HPDE6-E6E7 (cell line): ENCODE measurements around the gene TXNL1.
"Not testable (repeated sequence)": the region's sequence is repeated elsewhere in the genome, so short reads cannot be mapped to it uniquely, and the experiment has no call there.

Experiments
- DNase-seq: peaks from one replicate; pipeline ENCODE4 v3.0.0; 2011; ENCODE audit warnings: missing footprints; ENCODE audit errors: extremely low spot score

The TXNL1 gene

GRCh38 chr18:56645415-56646016 lies 7.1 kb upstream of the TXNL1 start:
- DNase-seq: no peak

GRCh38 chr18:56643381-56643780 lies 5.0 kb upstream of the TXNL1 start:
- DNase-seq: no peak

GRCh38 chr18:56641714-56642337 lies 3.4 kb upstream of the TXNL1 start:
- no peak for DNase-seq

GRCh38 chr18:56639571-56639970 lies 1.2 kb upstream of the TXNL1 start:
- DNase-seq: no peak

GRCh38 chr18:56639104-56639381 lies 651 bp upstream of the TXNL1 start:
- DNase-seq: no peak

GRCh38 chr18:56637711-56638231 lies 621 bp downstream of the TXNL1 start:
- peak; percentile 15 for DNase-seq

GRCh38 chr18:56637176-56637575 lies 1.2 kb downstream of the TXNL1 start:
- DNase-seq: no peak

- no peak for DNase-seq
Measured at GRCh38 chr18:56635007-56635406, 3.4 kb downstream of the TXNL1 start.

- no peak for DNase-seq
Measured at GRCh38 chr18:56632070-56633022, 6.0 kb downstream of the TXNL1 start.

- no peak for DNase-seq
Measured at GRCh38 chr18:56627991-56628390, 10.4 kb downstream of the TXNL1 start.

- DNase-seq: no peak
Measured at GRCh38 chr18:56615738-56616520, 22.5 kb downstream of the TXNL1 start.

- DNase-seq: no peak
Measured at GRCh38 chr18:56606618-56607017, 31.8 kb downstream of the TXNL1 start.

- no peak for DNase-seq
Measured at GRCh38 chr18:56598422-56598821, 40.0 kb downstream of the TXNL1 start.

- no peak for DNase-seq
Measured at GRCh38 chr18:56593906-56594305, 44.5 kb downstream of the TXNL1 start.

GRCh38 chr18:56580026-56580425 lies 58.4 kb downstream of the TXNL1 start:
- no peak for DNase-seq

GRCh38 chr18:56579451-56579850 lies 58.9 kb downstream of the TXNL1 start:
- no peak for DNase-seq

GRCh38 chr18:56576826-56577573 lies 61.4 kb downstream of the TXNL1 start:
- DNase-seq: no peak

GRCh38 chr18:56575819-56576663 lies 62.4 kb downstream of the TXNL1 start:
- DNase-seq: no peak

GRCh38 chr18:56574861-56575260 lies 63.5 kb downstream of the TXNL1 start:
- DNase-seq: no peak

GRCh38 chr18:56572267-56572666 lies 66.1 kb downstream of the TXNL1 start:
- DNase-seq: not testable (repeated sequence)
